ENCODE data around the gene SLC30A4. TPM values are rescaled to one million over a fixed set of nuclear protein-coding genes. Genes with fewer than 3 reads are reported as not detected.

SLC30A4 gene
- total and polyA plus RNA-seq, 2 of the 4 experiments (the other 2 are of a cell fraction) = 2.1 to 5.6 TPM

DNA sequence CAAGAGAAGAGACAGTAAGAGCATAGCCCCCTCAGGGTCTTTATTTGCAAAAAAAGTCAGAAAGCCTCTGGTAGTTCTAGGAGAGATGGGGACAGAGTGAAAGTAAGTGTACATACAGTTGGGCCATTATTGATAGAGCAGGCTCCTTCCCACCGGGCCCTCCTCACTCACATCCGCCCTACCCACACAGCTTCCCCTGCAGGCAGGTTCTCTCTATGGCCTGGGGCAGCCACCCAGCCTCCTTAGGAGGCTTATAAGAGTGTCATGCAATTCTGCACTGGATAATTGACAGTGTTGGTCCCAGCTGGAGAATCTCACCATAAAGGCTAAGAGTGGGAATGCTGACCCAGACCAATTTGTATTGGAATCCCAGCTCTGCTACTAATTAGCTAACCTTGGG is 49.5 kb downstream of the SLC30A4 start:
- dilution Hi-C loops (cut with HindIII; ENCODE audit: low sequenced_read_pairs, unreplicated experiment) = no loop called here
- H2BK15ac ChIP-seq (ENCODE audit: low read depth, low read length) = no peak overlapping the region
- BruUV-seq (replicated peaks) = no TSS peak
- H3K27ac ChIP-seq (ENCODE audit: insufficient read depth, low read length) = no peak overlapping the region
- WGBS, 2 experiments (ENCODE audit: extremely low coverage in 2 of 2, insufficient read length in 1 of 2) = no CpG with 5 or more reads among the region's 2 CpGs
- H3K18ac ChIP-seq (ENCODE audit: low read depth, low read length) = no peak overlapping the region
- no peaks in the 10 kb centered on the region for H3K4me1 ChIP-seq (ENCODE audit: control insufficient read depth, insufficient read depth, low read length)
- H3K14ac ChIP-seq (replicated peaks; ENCODE audit: low read depth, low read length) = no peak overlapping the region
- H4K20me1 ChIP-seq (ENCODE audit: insufficient read depth, low read length) = no peaks in the 10 kb centered on the region
- H3K23ac ChIP-seq (ENCODE audit: low read depth, low read length) = no peak overlapping the region
- no peak overlapping the region for H3K4me3 ChIP-seq (ENCODE audit: insufficient read depth, low read depth, low read length)
- ChIA-PET POLR2A (ENCODE audit: unreplicated experiment) (no interaction called here), CTCF (no interaction called here)
- no peak overlapping the region for H2AFZ ChIP-seq (replicated peaks; ENCODE audit: low read length, poor library complexity)
- H3K4ac ChIP-seq (ENCODE audit: low read depth, low read length) = no peak overlapping the region
- H3K56ac ChIP-seq (ENCODE audit: extremely low read depth, insufficient read depth, low read length) = no peak overlapping the region
- H3K9ac ChIP-seq (ENCODE audit: low read depth, low read length) = no peak overlapping the region
- intact Hi-C loops (cut with micrococcal nuclease) = no loop called here
- no peak overlapping the region for H4K5ac ChIP-seq (ENCODE audit: low read depth, low read length)
- no peak overlapping the region for H2AK9ac ChIP-seq (replicated peaks; ENCODE audit: low read depth, low read length, poor library complexity)
- H3K9me3 ChIP-seq (ENCODE audit: control insufficient read depth, insufficient read depth, low read length) = no peaks in the 10 kb centered on the region
- no peak overlapping the region for H3K4me2 ChIP-seq (ENCODE audit: low read depth, low read length)
- DNase-seq (no peak), ATAC-seq (ENCODE audit: low read depth) (no peak)
- H2BK120ac ChIP-seq (ENCODE audit: low read depth, low read length) = no peak overlapping the region
- H4K91ac ChIP-seq (ENCODE audit: insufficient read depth, low read depth, low read length) = no peak overlapping the region
- no peak overlapping the region for H2BK5ac ChIP-seq (ENCODE audit: low read depth, low read length, poor library complexity, severe bottlenecking)
- H3K36me3 ChIP-seq (ENCODE audit: control insufficient read depth, insufficient read depth, low read length) = no peaks in the 10 kb centered on the region
- H3K27me3 ChIP-seq (ENCODE audit: control insufficient read depth, insufficient read depth, low read length) = peaks cover 11% of the 10 kb centered on the region
- peaks cover 3% of the 10 kb centered on the region; the same call in 1 of the 2 replicates for H3K9me1 ChIP-seq (ENCODE audit: insufficient read depth, low read length)
- no peak overlapping the region for H4K8ac ChIP-seq (ENCODE audit: low read depth in 2 of 2, low read length in 2 of 2)
- in situ Hi-C loops (cut with MboI; ENCODE audit: low sequenced_read_pairs) = no loop called here
- H2AK5ac ChIP-seq (ENCODE audit: low read depth, low read length) = no peak overlapping the region
- no peaks in the 10 kb centered on the region for H3K79me1 ChIP-seq (ENCODE audit: low read depth in 1 of 2, low read length in 2 of 2)
- TF ChIP-seq POLR2A (IDR thresholded peaks at IDR 0.05; ENCODE audit: low read depth, low read length) = no peak
- TF ChIP-seq SMC3 (IDR thresholded peaks at IDR 0.05; ENCODE audit: low read depth, low read length) = no peak
- no peak for TF ChIP-seq CHD1 (IDR thresholded peaks at IDR 0.05; ENCODE audit: low read depth, low read length)
- TF ChIP-seq, protein P1, sequence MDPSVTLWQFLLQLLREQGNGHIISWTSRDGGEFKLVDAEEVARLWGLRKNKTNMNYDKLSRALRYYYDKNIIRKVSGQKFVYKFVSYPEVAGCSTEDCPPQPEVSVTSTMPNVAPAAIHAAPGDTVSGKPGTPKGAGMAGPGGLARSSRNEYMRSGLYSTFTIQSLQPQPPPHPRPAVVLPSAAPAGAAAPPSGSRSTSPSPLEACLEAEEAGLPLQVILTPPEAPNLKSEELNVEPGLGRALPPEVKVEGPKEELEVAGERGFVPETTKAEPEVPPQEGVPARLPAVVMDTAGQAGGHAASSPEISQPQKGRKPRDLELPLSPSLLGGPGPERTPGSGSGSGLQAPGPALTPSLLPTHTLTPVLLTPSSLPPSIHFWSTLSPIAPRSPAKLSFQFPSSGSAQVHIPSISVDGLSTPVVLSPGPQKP (IDR thresholded peaks at IDR 0.05; ENCODE audit: borderline replicate concordance, low read depth, low read length) = no peak
- no peak for TF ChIP-seq BHLHE40 (IDR thresholded peaks at IDR 0.05; ENCODE audit: low read depth, low read length)
- TF ChIP-seq FOS (IDR thresholded peaks at IDR 0.05; ENCODE audit: low read depth, low read length) = no peak
- TF ChIP-seq RAD21 (IDR thresholded peaks at IDR 0.05; ENCODE audit: low read length) = no peak
- TF ChIP-seq MAFK (IDR thresholded peaks at IDR 0.05; ENCODE audit: low read depth, low read length) = no peak
- TF ChIP-seq, protein P2, sequence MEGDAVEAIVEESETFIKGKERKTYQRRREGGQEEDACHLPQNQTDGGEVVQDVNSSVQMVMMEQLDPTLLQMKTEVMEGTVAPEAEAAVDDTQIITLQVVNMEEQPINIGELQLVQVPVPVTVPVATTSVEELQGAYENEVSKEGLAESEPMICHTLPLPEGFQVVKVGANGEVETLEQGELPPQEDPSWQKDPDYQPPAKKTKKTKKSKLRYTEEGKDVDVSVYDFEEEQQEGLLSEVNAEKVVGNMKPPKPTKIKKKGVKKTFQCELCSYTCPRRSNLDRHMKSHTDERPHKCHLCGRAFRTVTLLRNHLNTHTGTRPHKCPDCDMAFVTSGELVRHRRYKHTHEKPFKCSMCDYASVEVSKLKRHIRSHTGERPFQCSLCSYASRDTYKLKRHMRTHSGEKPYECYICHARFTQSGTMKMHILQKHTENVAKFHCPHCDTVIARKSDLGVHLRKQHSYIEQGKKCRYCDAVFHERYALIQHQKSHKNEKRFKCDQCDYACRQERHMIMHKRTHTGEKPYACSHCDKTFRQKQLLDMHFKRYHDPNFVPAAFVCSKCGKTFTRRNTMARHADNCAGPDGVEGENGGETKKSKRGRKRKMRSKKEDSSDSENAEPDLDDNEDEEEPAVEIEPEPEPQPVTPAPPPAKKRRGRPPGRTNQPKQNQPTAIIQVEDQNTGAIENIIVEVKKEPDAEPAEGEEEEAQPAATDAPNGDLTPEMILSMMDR (conservative IDR thresholded peaks at IDR 0.05; ENCODE audit: low read depth, low read length) = no peak
- no peak for TF ChIP-seq CEBPB (IDR thresholded peaks at IDR 0.05; ENCODE audit: low read depth, low read length)
- no peak for TF ChIP-seq RCOR1 (IDR thresholded peaks at IDR 0.05; ENCODE audit: insufficient replicate concordance, low read length)
- no peak for TF ChIP-seq NFE2L2 (IDR thresholded peaks at IDR 0.05; ENCODE audit: low read depth, low read length)
- TF ChIP-seq RFX5 (IDR thresholded peaks at IDR 0.05; ENCODE audit: low read depth, low read length) = no peak
- TF ChIP-seq MAZ (IDR thresholded peaks at IDR 0.05; ENCODE audit: borderline replicate concordance, low read depth, low read length) = no peak
- no peak overlapping the region for H2BK20ac ChIP-seq (ENCODE audit: low read depth, low read length)
